ENCODE measurements around the gene IL1RAP.

IL1RAP gene

GRCh38 chr3:190532731-190533203 is 18.9 kb downstream of the IL1RAP start:
- TF ChIP-seq CTCF (IDR thresholded peaks at IDR 0.05; ENCODE audit: low read depth, low read length, missing control alignments), result no peak
- DNase-seq (ENCODE audit: low read depth), result no peak
- H3K4me3 ChIP-seq (ENCODE audit: low read depth, low read length), result no peak overlapping the region

- DNase-seq (ENCODE audit: low read depth), result no peak
- no peak for TF ChIP-seq CTCF (IDR thresholded peaks at IDR 0.05; ENCODE audit: low read depth, low read length, missing control alignments)
- H3K4me3 ChIP-seq (ENCODE audit: low read depth, low read length), result no peak overlapping the region
These were observed 19.8 kb downstream of the IL1RAP start for GRCh38 chr3:190533511-190534281.

- H3K4me3 ChIP-seq (ENCODE audit: low read depth, low read length), result no peak overlapping the region
- DNase-seq (ENCODE audit: low read depth), result no peak
These were observed 20.5 kb downstream of the IL1RAP start for GRCh38 chr3:190534386-190534785.

GRCh38 chr3:190534986-190535385 is 21.1 kb downstream of the IL1RAP start:
- TF ChIP-seq CTCF (IDR thresholded peaks at IDR 0.05; ENCODE audit: low read depth, low read length, missing control alignments), result no peak
- no peak for DNase-seq (ENCODE audit: low read depth)
- H3K4me3 ChIP-seq (ENCODE audit: low read depth, low read length), result no peak overlapping the region

More at GRCh38 chr3:190534386-190534785, 20.5 kb downstream of the IL1RAP start:
- no peak for TF ChIP-seq CTCF (IDR thresholded peaks at IDR 0.05; ENCODE audit: low read depth, low read length, missing control alignments)

- no peak for DNase-seq (ENCODE audit: low read depth)
- TF ChIP-seq CTCF (IDR thresholded peaks at IDR 0.05; ENCODE audit: low read depth, low read length, missing control alignments), result no peak
- no peak overlapping the region for H3K4me3 ChIP-seq (ENCODE audit: low read depth, low read length)
These were observed 23.3 kb downstream of the IL1RAP start for GRCh38 chr3:190537146-190537545.

- H3K4me3 ChIP-seq (ENCODE audit: low read depth, low read length), result no peak overlapping the region
- DNase-seq (ENCODE audit: low read depth), result no peak
- TF ChIP-seq CTCF (IDR thresholded peaks at IDR 0.05; ENCODE audit: low read depth, low read length, missing control alignments), result no peak
These were observed 24.4 kb downstream of the IL1RAP start for GRCh38 chr3:190538288-190538687.

- no peak for DNase-seq (ENCODE audit: low read depth)
- no peak overlapping the region for H3K4me3 ChIP-seq (ENCODE audit: low read depth, low read length)
- TF ChIP-seq CTCF (IDR thresholded peaks at IDR 0.05; ENCODE audit: low read depth, low read length, missing control alignments), result no peak
These were observed 25.6 kb downstream of the IL1RAP start for GRCh38 chr3:190539526-190539925.

All from GM12864 (cell line).